GM19043 (cell line): ENCODE results near the gene ATP13A1.
"Not testable (repeated sequence)": the region's sequence is repeated elsewhere in the genome, so short reads cannot be mapped to it uniquely, and the experiment has no call there.

Experiments used
- ATAC-seq: cut with Tn5 transposase; IDR thresholded peaks from one replicate; pipeline ENCODE4 v1.9.1; 2021; ENCODE audit warnings: low read depth; ENCODE audit not compliant: unreplicated experiment

The ATP13A1 gene

DNA sequence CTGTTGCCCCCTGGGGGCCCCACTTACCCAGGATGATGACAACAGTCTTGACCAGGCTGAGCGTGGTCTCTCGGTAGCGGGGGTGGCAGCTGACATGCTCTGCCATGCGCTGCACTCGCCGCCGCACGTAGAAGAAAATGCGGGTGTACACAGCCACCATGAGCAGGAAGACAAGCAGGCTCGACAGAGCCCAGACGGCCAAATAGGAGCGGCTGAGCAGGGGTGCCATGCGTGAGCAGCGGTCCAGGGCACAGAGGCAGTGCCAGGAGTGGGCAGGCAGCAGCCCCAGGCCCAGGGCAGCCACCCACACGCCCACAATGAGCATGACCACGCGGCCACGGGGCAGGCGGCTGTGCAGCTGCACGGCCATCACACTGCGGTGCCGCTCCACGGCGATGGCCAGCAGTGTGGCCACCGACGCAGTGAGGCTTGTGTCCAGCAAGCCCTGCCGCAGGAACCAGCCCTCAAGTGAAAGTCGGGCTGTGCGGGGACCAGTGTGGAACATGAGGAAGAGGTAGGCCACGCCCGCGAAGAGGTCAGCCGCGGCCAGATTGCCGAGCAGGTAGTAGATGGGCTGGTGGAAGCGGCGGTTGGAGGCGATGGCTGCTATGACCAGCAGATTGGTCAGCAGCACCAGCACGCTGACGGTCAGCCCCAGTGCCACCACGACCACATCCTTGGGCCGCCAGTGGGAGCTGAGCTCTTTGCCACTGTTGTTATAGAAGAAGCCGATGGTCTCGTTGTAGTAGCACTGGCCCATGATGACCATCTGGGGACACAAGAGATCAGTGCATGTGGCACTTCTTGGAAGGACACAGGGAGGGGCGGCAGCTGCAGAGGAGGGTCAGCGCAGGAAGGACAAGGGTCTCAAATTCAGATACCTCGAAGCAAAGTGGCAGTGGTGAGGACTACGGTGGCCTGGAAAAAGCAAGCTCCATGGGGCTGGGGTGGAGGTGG is 36.7 kb downstream of the ATP13A1 start:
- ATAC-seq, result no peak

DNA sequence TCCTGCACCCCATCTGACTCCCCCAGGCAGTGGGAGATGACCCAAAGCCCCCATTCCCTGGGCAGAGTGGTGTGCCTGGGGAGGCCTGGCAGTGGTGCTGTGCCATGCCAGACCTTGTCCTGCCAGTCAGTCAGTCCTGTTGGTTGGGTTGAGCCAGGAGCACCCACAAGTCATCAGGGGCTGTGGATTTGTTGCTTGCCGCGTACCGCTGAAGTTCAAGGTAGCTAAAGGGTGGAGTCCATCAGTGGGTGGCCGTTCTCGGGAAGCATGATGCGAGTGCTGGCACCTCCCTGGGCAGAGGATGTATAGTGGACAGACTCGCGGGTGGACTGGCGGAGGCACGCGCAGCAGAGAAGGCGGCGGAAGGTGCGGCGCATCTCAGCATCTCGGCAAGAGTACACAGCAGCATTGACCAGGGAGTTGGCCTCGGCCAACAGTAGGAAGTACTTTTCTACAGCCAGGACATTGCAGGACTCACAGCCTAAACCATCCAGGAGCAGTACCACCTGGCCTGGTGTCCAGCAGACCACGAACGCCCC is 39.4 kb downstream of the ATP13A1 start:
- no peak for ATAC-seq

DNA sequence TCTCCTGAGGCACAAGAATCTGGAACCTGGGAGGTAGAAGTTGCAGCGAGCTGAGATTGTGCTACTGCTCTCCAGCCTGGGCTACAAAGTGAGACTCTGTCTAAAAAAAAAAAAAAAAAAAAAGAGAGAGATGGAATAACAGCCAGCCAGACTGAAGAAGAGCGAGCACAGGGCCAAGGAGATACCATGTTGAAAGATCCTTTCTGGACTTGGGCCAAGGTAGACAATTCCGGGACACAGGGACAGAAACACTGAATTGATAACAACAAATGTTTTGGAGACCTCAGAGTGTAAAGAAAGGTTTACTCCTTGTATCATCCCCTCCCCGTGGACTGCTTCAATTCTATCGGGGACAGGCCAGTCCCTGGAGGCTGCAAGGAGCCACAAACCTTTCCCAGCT is 40.1 kb downstream of the ATP13A1 start:
- ATAC-seq, result no peak

DNA sequence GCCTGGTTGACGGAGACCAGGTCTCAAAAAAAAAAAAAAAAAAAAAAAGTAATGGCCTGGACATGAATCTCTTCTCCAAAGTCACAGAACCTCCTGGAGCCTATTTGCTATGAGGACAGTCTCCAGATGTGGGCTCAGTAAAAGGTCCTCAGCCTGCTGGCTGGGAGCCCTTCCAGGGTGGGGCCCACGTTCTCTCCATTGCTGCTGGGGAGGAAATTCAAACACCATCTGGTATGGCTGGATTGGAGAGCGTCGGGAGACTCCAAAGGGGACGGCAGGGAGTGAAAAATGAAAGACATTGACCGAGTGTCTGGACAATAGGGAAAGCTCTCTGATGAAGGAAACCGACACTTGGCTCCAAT is 43.6 kb downstream of the ATP13A1 start:
- no peak for ATAC-seq

DNA sequence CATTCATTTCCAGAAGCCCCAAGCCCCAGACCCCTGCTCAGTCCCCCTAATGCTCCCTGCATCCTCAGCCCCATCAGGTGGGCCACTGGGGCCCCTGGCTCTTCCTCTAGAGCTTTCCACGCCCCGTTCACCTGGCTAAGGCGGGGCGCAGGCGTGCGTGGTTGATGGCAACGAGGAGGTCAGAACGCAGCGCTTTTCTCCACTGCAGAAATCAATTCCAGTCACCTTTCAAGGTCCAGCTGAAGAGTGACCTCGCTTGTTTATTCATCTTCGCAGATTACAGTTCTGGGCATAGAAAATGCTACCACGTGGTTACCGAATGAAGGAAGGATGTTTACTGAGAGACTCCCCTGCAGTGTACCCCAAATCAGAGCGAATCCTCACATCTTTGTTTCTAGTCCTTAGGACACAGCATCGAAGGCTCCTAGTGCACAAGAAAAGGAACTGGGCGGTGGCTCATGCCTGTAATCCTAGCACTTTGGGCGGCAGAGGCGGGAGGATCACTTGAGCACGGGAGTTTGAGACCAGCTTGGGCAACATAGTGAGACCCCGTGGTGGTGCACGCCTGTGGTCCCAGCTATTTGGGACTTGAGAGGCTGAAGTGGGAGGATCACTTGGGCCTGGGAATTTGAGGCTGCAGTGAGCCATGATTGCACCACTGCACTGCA is 44.2 kb downstream of the ATP13A1 start:
- no peak for ATAC-seq

DNA sequence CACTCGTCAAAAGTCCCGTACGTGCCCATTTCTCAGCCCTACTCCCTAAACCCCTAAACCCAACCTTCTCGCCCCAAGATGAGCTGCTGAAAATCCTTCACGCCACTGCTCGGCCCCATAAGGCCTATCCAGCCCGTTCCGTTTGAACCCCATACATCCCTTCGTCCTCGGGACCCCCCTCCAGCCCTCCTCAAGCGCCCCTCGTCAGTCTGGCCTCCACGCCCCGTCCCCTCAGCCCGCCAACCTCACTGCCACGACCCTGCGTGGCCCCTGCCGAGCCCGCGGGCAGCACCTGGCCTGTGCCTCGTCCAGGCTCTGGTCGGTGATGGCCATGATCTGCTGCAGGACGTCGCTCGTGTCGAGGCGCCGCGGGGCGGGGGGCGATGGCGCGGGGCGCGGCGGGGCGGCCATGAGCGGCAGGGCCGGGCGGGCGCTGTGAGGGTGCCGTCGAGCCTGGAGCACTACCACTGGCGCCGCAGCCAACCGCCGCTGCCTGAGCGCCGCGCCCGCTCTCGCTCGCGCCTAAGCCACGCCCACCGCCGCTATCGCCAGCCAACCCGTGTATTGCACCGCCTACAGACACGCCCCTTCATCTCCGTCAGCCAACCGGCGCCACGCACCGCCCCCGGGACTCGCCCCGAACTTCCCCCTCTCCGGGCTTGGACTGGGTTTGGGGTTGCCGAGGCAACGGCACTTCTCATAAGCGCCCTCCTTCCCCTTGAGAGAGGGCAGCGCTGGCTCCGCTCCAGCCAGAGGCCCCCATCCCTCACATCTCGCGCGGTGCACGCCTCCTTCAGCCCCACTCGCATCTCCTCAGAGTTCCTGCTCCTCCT is 45.0 kb downstream of the ATP13A1 start, which contains the start of gene PBX4:
Gene PBX4 (minus strand): TSS at position 469 of the 833 bp plus-strand sequence. CDS start 58 bp downstream, at position 411.
- peak; percentile 96 for ATAC-seq

DNA sequence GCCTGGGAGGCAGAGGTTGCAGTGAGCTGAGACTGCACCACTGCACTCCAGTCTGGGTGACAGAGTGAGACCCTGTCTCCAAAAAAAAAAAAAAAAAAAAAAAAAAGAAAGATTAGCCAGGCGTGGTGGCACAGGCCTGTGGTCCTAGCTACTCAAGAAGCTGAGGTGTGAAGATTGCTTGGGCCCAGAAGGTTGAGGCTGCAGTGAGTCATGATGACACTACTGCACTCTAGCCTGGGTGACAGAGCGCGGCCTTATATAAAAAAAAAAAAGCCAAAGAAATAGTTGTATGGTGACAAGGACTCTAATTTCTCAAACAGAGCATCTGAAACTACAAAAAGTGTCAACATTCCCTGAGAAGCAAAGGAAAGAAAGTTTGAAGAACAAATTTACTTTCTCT is 48.4 kb downstream of the ATP13A1 start:
- ATAC-seq, result no peak

DNA sequence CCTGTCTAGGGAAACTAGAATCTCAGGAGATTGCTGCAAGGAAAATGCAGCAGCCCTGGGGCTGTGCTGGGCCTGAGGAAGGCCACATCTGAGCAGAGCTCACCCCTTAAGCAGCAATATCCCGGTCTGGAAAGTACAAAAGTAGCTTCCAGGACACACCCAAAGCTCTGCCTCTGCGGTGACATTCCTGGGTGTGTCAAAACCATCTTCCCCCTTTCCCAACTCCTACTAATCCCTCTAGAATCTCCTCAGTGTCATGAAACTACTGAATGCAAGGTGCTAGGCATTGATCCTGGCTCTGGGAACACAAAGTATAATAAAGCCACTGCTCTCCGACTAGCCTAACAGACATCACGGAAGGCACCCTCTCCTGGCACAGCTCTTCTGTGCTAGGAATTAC is 50.0 kb downstream of the ATP13A1 start:
- no peak for ATAC-seq

DNA sequence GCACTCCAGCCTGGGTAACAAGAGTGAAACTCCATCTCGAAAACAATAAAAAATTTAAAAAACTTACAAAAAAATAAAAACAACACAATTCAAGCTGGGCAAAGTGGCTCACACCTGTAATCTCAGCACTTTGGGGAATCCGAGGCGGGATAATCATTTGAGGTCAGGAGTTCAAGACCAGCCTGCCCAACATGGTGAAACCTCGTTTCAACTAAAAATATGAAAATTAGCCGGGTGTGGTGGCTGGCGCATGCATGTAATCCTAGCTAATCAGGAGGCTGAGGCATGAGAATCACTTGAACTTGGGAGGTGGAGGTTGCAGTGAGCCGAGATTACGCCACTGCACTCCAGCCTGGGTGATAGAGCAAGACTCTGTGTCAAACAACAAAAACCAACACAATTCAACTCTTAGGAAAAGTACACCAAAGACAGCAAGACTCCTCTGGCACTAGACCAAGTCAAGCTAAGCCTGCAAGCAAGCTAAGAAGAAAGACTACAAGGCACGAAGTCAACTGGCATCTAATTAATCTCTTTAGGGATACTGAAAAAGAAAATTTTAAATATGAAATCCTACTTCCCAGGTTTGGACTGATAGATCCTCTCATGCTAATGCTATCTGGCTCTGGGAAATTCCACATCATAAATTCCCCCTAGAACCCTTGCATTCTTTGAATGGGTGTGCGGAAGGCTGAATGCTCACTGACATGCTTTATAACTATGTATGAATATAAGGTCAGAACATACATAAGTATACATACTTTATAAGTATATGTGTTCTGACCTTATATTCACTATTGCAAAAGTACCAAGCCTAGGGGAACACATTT is 52.9 kb downstream of the ATP13A1 start:
- no peak for ATAC-seq

DNA sequence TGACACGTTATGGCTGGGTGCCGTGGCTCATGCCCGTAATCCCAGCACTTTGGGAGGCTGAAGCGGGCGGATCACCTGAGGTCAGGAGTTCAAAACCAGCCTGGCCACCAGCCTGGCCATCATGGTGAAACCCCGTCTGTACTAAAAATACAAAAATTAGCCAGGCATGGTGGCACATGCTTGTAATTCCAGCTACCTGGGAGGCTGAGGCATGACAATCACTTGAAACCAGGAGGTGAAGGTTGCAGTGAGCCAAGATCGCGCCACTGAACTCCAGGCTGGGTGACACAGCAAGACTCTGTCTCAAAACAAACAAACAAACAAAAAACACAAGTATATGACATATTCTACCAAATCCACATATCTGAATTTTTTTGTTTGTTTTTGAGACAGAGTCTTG is 56.8 kb downstream of the ATP13A1 start:
- not testable (repeated sequence) for ATAC-seq

DNA sequence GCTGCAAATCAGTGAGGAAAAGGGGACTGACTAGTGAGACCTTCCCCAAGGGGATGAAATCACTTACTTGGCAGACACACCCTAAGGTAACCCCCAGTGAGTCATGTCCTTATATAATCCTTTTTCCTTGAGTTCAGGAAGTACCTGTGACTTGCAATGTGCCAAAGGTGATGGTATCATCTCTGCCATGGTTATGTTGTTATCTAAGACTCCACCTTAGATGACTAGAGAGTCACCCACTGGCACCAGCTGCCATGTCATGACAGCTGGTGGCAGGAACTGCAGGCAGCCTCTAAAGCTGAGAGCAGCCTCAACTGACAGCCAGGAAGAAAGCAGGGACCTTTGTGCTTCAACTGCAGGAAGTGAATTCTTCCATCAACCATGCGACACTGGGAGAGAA is 57.5 kb downstream of the ATP13A1 start:
- no peak for ATAC-seq

DNA sequence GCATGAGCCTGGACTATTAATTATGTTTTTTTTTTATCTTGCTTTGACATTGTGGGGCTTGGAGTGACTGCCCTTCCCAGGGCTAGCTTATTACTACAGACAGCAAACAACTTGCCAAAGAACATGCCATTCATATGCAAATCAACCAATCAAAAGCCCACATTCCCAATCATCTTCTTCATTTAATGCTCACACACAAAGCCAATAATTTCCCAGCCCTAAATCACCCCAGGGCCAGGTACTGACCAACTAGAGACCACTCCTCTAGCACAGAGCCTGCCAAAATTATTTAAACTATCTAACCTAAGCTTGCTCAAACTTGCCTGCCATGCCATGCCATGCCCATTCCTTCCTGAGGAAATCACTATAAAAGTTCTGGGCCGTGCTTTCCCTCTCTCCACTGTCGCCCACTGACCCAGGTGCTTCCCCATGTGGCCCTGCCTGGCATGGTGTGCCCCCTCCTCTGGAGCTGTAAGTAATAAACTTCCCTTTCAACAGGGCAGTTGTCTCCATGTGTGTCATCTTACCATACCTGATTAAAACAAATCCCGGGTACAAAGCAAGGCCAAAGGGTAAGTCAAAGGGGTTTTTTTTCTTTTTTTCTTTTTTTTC is 60.7 kb downstream of the ATP13A1 start:
- ATAC-seq, result no peak

DNA sequence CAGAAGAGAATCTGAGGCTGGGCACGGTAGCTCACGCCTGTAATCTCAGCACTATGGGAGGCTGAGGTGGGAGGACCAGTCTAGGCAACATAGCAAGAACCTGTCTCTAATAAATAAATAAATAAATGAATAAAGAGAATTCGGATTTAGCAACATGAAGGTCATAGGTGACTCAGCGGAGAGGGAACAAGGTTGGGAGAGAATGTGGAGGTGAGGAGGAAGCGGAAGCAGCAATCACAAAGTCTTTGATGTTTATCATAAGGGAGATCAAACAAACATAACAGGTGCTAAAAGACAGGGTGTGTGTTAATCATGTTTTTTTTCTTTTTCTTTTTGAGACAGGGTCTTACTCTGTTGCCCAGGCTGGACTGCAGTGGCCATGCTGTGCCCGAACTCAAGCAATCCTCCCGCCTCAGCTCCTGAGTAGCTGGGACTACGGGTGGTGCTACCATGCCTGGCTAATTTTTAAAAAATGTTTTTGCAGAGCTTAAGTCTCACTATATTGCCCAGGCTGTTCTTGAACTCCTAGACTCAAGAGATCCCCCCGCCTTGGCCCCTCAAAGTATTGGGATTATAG is 61.3 kb downstream of the ATP13A1 start:
- no peak for ATAC-seq

DNA sequence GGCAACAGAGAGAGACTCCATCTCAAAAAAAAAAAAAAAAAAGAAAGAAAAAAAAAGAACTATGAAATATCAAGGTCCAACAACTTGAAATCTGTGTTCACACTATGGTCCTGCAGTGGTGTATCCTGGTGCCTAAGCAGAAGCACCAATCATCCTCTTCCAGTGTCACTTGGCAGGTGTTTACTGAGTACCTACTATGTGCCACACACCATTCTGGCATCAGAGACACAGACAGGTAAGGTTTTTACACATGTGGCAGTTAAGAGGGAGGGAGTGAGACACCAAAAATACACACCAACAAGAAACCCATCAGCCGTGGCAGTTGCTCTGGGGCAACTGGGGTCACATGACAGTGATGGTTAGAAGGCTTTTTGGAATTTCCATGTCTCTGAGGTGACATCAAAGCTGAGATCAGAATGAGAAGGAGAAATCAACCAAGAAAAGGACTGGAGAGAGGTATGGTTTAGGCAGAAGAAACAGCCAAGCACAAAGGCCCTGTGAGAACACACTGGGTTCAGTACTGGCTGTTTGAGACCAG is 62.6 kb downstream of the ATP13A1 start:
- ATAC-seq, result no peak

DNA sequence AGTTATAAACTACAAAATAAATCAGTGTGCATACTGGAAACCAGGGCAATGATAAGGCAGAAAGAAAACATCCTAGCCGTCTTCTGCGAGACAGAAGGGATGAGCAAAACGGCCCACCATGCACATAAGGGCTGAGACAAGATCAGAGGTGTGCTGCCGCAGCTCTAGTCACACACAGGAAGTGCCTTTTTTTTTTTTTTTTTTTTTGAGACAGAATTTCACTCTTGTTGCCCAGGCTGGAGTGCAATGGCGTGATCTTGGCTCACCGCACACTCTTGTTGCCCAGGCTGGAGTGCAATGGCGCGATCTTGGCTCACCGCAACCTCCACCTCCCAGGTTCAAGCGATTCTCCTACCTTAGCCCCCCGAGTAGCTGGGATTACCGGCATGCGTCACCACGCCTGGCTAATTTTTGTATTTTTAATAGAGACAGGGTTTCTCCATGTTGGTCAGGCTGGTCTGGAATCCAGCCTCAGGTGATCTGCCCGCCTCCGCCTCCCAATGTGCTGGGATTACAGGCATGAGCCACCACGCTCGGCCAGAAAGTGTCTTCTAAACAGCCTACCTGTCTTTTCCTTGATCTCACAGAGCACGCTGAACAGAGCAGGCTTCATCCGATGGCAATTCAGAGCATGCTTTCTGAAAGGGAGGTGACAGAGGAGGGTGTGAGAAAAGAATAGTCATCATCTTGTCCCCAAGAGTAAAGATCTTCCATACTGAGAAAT is 64.6 kb downstream of the ATP13A1 start:
- ATAC-seq, result not testable (repeated sequence)

DNA sequence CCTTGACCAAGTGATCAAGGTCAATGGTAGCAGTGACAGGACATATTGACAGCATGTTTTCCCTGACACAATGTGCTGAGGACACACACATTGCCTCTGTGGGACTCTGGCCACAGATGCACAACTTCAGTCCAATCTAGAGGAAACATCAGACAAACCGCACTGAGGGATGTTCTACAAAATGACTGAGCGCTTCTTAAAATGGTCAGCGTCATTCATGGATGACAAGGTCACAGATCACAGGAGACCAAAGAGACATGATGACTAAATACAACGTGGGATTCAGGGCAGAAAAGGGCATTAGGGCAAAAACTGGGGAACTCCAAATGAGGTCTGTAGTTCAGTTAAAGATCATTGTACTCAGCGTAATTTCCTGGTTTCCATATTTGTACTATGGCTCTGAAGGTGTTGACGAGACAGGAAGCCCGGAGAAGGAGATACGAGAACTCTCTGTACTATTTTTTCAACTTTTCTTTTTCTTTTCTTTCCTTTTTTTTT is 65.6 kb downstream of the ATP13A1 start:
- ATAC-seq, result peak; percentile 62
